Right lobe of liver (tissue), 4 donors: Measurements from ENCODE around the gene TTC39C.

Experiments used
- POLR2A ChIP-seq: fragments of 450-650 bp; IDR thresholded peaks from one replicate; pipeline ENCODE4 v1.6.1; 2017; ENCODE audit warnings: antibody characterized with exemption, mild to moderate bottlenecking
- TF ChIP-seq, protein P1 (sequence below), 4 donors: fragments of 200-600 bp in 3 of 4; fragments of 450-650 bp in 1 of 4; IDR thresholded peaks; one replicate each; pipeline versions ENCODE4 v1.5.1 to v1.8.0; 2016 to 2022; ENCODE audit warnings: antibody characterized with exemption in 4 of 4, mild to moderate bottlenecking in 2 of 4
- donor health status: DM: no; HTN: no; CAD: no.
- donor health status: DM: no; HTN: no; CAD: no.
- donor health status: DM: no; HTN: yes; CAD: no.

DNA sequence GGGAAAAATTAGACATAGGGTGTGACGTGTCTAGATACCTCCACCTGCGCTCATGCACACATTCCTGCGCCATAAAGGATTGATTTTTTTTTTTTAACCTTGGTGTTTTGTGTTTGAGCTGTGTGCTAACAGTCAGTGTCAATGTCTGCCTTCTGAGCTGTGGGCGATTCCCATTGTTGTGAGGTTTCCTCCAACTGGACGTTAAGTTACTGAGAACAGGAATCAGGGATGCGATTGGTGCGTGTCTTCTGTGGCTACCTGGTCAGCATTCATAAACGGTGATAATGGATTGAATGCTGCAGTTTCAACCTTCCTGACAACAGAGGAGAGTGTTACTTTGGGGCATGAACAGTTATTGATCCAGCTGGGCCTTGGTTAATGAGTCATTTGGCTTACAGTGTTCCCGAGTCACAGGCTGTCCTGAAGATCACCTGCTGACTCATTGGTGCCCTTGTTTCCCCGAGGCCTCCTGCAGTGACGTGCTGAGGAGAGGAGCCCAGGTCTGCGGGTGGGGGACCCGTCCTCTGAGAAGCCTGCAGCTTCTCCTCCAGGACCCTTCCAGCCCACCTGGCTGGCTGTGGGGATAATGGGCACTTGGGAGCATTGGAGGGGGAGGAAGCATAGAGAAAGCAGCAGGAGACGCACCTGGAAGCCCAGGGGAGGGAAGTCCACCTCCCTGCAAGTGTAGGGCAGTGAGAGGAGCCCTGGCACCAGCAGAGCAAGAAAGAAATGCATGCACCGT lies 98.5 kb downstream of the TTC39C start:
- TF ChIP-seq, protein P1, sequence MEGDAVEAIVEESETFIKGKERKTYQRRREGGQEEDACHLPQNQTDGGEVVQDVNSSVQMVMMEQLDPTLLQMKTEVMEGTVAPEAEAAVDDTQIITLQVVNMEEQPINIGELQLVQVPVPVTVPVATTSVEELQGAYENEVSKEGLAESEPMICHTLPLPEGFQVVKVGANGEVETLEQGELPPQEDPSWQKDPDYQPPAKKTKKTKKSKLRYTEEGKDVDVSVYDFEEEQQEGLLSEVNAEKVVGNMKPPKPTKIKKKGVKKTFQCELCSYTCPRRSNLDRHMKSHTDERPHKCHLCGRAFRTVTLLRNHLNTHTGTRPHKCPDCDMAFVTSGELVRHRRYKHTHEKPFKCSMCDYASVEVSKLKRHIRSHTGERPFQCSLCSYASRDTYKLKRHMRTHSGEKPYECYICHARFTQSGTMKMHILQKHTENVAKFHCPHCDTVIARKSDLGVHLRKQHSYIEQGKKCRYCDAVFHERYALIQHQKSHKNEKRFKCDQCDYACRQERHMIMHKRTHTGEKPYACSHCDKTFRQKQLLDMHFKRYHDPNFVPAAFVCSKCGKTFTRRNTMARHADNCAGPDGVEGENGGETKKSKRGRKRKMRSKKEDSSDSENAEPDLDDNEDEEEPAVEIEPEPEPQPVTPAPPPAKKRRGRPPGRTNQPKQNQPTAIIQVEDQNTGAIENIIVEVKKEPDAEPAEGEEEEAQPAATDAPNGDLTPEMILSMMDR (IDR thresholded peaks at IDR 0.05) = no peak
- TF ChIP-seq POLR2A = peak; percentile 72
